Spinal cord (tissue), 10 donors: ENCODE results near the gene ATP2B2. TPM values are rescaled to one million over a fixed set of nuclear protein-coding genes. Genes with fewer than 3 reads are reported as not detected.

Source experiments
- DNase-seq, 6 donors: peaks; one replicate each; pipeline versions ENCODE4 v3.0.0 to v3.0.0-alpha.2; 2013 to 2015; ENCODE audit warnings: low spot score in 6 of 6, low read depth in 4 of 6
- H3K27ac ChIP-seq: one replicate; pipeline ENCODE4 v1.5.1; 2013; ENCODE audit warnings: low read depth, low read length, control low read depth
- H3K27me3 ChIP-seq: one replicate; pipeline ENCODE4 v1.6.1; 2013; ENCODE audit warnings: low read length; ENCODE audit not compliant: control insufficient read depth, insufficient read depth
- H3K36me3 ChIP-seq: one replicate; pipeline ENCODE4 v1.6.1; 2013; ENCODE audit warnings: low read length; ENCODE audit not compliant: control insufficient read depth, insufficient read depth
- H3K4me1 ChIP-seq: one replicate; pipeline ENCODE4 v1.6.1; 2013; ENCODE audit warnings: low read length; ENCODE audit not compliant: control insufficient read depth, insufficient read depth
- H3K4me3 ChIP-seq: one replicate; pipeline ENCODE4 v1.5.1; 2013; ENCODE audit warnings: low read depth, low read length, control low read depth
- H3K9me3 ChIP-seq: one replicate; pipeline ENCODE4 v1.6.1; 2013; ENCODE audit warnings: low read length; ENCODE audit not compliant: control insufficient read depth, insufficient read depth
- WGBS: methylation state at CpG from one replicate; pipeline ENCODE4 v1.1.5; 2013; ENCODE audit warnings: missing lambda C conversion rate; ENCODE audit not compliant: insufficient coverage; 5-methylcytosine and 5-hydroxymethylcytosine counted together
- polyA plus RNA-seq, 2 donors: library from polyadenylated mRNA; unstranded; fragments of 120-200 nt; gene quantifications; one replicate each; pipeline ENCODE4 v1.2.1, GENCODE V29; 2013; ENCODE audit not compliant: insufficient read length in 2 of 2
- total RNA-seq, 2 donors: library from RNA; depleted of rRNA in 1 of 2; stranded (reverse); fragments of 120-200 nt in 1 of 2; fragments of >200 nt in 1 of 2; gene quantifications; one replicate each; pipeline versions ENCODE4 v1.2.3 to v1.2.4, GENCODE V29; 2013 to 2014
- donor health status: healthy.

The ATP2B2 gene
- total and polyA plus RNA-seq, 4 donors: 25.2 to 94.5 (median 80.4) TPM

- H3K9me3 ChIP-seq: no peaks in the 10 kb centered on the region
- 95% methylated on average over 4 of the region's 4 CpGs for WGBS
- DNase-seq: no peak
- H3K27me3 ChIP-seq: no peaks in the 10 kb centered on the region
- no peak overlapping the region for H3K4me3 ChIP-seq
- H3K36me3 ChIP-seq: peaks cover 47% of the 10 kb centered on the region
- H3K27ac ChIP-seq: no peak overlapping the region
- H3K4me1 ChIP-seq: no peaks in the 10 kb centered on the region
These were observed 92.3 kb downstream of the ATP2B2 start for GRCh38 chr3:10413041-10413440.

GRCh38 chr3:10411598-10412332, 93.6 kb downstream of the ATP2B2 start:
- H3K27ac ChIP-seq: no peak overlapping the region
- 94% methylated on average over 9 of the region's 9 CpGs for WGBS
- no peaks in the 10 kb centered on the region for H3K9me3 ChIP-seq

GRCh38 chr3:10410383-10411002, 94.9 kb downstream of the ATP2B2 start:
- Histone ChIP-seq H3K4me1 (no peaks in the 10 kb centered on the region), H3K27ac (no peak overlapping the region), H3K27me3 (no peaks in the 10 kb centered on the region), H3K36me3 (peaks cover 60% of the 10 kb centered on the region), H3K9me3 (no peaks in the 10 kb centered on the region), H3K4me3 (no peak overlapping the region)
- WGBS: 93% methylated on average over 16 of the region's 21 CpGs
- DNase-seq: no peak

More at GRCh38 chr3:10411598-10412332, 93.6 kb downstream of the ATP2B2 start:
- DNase-seq: no peak
- Histone ChIP-seq H3K4me3 (no peak overlapping the region), H3K27me3 (no peaks in the 10 kb centered on the region), H3K36me3 (peaks cover 54% of the 10 kb centered on the region), H3K4me1 (no peaks in the 10 kb centered on the region)

GRCh38 chr3:10408680-10409079, 96.7 kb downstream of the ATP2B2 start:
- no peaks in the 10 kb centered on the region for H3K4me1 ChIP-seq
- H3K27ac ChIP-seq: no peak overlapping the region
- no peaks in the 10 kb centered on the region for H3K9me3 ChIP-seq
- 80% methylated on average over 3 of the region's 8 CpGs for WGBS
- H3K4me3 ChIP-seq: no peak overlapping the region
- H3K36me3 ChIP-seq: peaks cover 63% of the 10 kb centered on the region
- no peak for DNase-seq
- H3K27me3 ChIP-seq: no peaks in the 10 kb centered on the region

GRCh38 chr3:10407361-10407760, 98.0 kb downstream of the ATP2B2 start:
- H3K27ac ChIP-seq: no peak overlapping the region
- H3K27me3 ChIP-seq: no peaks in the 10 kb centered on the region
- H3K36me3 ChIP-seq: peaks cover 62% of the 10 kb centered on the region
- DNase-seq: no peak
- H3K4me1 ChIP-seq: no peaks in the 10 kb centered on the region
- H3K4me3 ChIP-seq: no peak overlapping the region
- WGBS: 81% methylated on average over 6 of the region's 8 CpGs
- H3K9me3 ChIP-seq: no peaks in the 10 kb centered on the region

- Histone ChIP-seq H3K27me3 (no peaks in the 10 kb centered on the region), H3K4me1 (no peaks in the 10 kb centered on the region), H3K9me3 (no peaks in the 10 kb centered on the region), H3K4me3 (no peak overlapping the region), H3K36me3 (peaks cover 62% of the 10 kb centered on the region), H3K27ac (no peak overlapping the region)
- no peak for DNase-seq
- no CpG with 5 or more reads among the region's 6 CpGs for WGBS
These were observed 99.0 kb downstream of the ATP2B2 start for GRCh38 chr3:10406414-10406813.

GRCh38 chr3:10405816-10406215, 99.6 kb downstream of the ATP2B2 start:
- H3K9me3 ChIP-seq: no peaks in the 10 kb centered on the region
- no peaks in the 10 kb centered on the region for H3K27me3 ChIP-seq
- H3K4me1 ChIP-seq: no peaks in the 10 kb centered on the region
- no peak for DNase-seq
- H3K4me3 ChIP-seq: no peak overlapping the region
- WGBS: no CpG with 5 or more reads among the region's 1 CpG
- no peak overlapping the region for H3K27ac ChIP-seq
- H3K36me3 ChIP-seq: peaks cover 62% of the 10 kb centered on the region

- H3K4me1 ChIP-seq: no peaks in the 10 kb centered on the region
- no peaks in the 10 kb centered on the region for H3K27me3 ChIP-seq
- no peak overlapping the region for H3K4me3 ChIP-seq
- H3K9me3 ChIP-seq: no peaks in the 10 kb centered on the region
- DNase-seq: no peak
- peaks cover 65% of the 10 kb centered on the region for H3K36me3 ChIP-seq
- WGBS: 69% methylated on average over 3 of the region's 3 CpGs
- H3K27ac ChIP-seq: no peak overlapping the region
These were observed 100.5 kb downstream of the ATP2B2 start for GRCh38 chr3:10404876-10405275.

- Histone ChIP-seq H3K4me1 (no peaks in the 10 kb centered on the region), H3K4me3 (no peak overlapping the region), H3K36me3 (peaks cover 70% of the 10 kb centered on the region), H3K9me3 (no peaks in the 10 kb centered on the region), H3K27ac (no peak overlapping the region), H3K27me3 (no peaks in the 10 kb centered on the region)
- WGBS: 34% methylated on average over 3 of the region's 4 CpGs
- DNase-seq: no peak
These were observed 101.0 kb downstream of the ATP2B2 start for GRCh38 chr3:10404377-10404776.
